Measurements from ENCODE around the gene KIF1B.

The KIF1B gene

DNA sequence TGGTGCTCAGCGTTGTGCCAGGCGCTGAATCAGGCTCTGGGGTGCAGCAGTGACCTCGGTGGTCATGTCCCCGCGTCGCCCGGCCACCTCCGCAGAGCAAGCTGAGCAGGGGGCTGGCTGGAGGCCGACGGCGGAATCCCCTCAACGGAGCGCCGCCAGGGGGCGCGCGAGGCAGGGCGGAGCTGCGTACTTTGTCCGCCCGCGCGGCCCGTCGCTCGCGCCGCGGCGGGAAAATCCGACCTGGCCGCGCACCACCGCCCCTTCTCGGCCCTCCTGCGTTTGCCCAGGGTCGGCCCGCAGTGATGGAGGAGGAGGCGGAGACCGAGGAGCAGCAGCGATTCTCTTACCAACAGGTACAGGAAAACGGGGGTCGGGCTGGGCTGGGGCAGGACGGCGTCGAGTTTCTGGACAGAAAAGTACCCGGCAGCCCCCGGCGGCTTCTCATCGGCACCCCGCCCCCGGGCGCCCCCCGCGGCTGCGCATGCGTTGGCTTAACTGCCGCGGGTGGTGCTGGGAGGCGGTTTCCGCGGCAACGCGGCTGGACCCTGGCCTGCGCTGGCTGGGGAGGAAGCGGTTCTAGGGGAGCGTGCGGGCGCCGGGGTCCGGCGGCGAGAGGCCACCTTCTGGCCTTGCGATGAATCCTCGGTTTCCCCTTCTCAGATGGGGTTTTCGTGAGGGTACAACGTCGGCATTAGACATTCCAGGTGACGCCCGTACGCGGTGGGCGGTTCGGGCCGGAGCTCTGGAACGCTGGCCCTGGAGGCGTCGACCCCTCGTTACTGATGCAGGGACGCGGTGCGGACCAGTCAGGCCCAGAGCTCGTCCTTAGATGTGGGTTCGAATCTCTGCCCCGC lies 220.1 kb downstream of the KIF1B start, which contains the start of gene CENPS:
CENPS (plus strand) TSS at position 218 of the 854 bp plus-strand sequence; CDS start at position 303, 85 bp downstream.
- TF ChIP-seq, protein P1, sequence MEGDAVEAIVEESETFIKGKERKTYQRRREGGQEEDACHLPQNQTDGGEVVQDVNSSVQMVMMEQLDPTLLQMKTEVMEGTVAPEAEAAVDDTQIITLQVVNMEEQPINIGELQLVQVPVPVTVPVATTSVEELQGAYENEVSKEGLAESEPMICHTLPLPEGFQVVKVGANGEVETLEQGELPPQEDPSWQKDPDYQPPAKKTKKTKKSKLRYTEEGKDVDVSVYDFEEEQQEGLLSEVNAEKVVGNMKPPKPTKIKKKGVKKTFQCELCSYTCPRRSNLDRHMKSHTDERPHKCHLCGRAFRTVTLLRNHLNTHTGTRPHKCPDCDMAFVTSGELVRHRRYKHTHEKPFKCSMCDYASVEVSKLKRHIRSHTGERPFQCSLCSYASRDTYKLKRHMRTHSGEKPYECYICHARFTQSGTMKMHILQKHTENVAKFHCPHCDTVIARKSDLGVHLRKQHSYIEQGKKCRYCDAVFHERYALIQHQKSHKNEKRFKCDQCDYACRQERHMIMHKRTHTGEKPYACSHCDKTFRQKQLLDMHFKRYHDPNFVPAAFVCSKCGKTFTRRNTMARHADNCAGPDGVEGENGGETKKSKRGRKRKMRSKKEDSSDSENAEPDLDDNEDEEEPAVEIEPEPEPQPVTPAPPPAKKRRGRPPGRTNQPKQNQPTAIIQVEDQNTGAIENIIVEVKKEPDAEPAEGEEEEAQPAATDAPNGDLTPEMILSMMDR (IDR thresholded peaks at IDR 0.05; ENCODE audit: low read depth, low read length): peak; percentile 80
- in situ Hi-C loops (cut with HindIII; ENCODE audit: low sequenced_read_pairs): no loop called here
- H3K4me3 ChIP-seq (ENCODE audit: low read depth, low read length): peak within 1 kb of the TSS; percentile 88
- peak; percentile 87 for DNase-seq (ENCODE audit: low read depth, low spot score)

Data from astrocyte of the spinal cord (primary cell).